ENCODE data around the gene SMC6.

DNA sequence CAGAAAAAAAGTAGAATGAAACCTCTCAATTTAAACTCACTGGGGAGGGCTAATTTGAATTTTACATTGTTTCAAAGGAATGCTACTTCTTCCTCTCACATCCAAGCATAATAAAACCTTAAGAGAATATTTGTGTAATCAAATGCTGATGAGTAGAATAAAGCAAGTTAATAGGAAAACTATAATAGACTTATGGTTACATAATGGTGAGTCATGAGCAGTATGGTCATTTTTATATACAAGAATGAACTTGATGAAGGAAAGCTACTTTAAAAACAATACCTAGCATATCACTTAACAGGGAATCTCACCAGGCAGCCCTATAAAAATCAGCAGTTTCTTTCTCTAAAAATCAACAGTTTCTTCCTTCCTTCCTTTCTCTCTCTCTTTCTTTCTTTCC, 132.8 kb downstream of the SMC6 start:
- TF ChIP-seq, protein P1, sequence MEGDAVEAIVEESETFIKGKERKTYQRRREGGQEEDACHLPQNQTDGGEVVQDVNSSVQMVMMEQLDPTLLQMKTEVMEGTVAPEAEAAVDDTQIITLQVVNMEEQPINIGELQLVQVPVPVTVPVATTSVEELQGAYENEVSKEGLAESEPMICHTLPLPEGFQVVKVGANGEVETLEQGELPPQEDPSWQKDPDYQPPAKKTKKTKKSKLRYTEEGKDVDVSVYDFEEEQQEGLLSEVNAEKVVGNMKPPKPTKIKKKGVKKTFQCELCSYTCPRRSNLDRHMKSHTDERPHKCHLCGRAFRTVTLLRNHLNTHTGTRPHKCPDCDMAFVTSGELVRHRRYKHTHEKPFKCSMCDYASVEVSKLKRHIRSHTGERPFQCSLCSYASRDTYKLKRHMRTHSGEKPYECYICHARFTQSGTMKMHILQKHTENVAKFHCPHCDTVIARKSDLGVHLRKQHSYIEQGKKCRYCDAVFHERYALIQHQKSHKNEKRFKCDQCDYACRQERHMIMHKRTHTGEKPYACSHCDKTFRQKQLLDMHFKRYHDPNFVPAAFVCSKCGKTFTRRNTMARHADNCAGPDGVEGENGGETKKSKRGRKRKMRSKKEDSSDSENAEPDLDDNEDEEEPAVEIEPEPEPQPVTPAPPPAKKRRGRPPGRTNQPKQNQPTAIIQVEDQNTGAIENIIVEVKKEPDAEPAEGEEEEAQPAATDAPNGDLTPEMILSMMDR (IDR thresholded peaks at IDR 0.05) = no peak
- TF ChIP-seq POLR2A (IDR thresholded peaks at IDR 0.05) = no peak
